ENCODE results near the gene ZNF804A. TPM values are rescaled to one million over a fixed set of nuclear protein-coding genes. Genes with fewer than 3 reads are reported as not detected.

The ZNF804A gene
- total and polyA plus RNA-seq, 2 of the 4 experiments (the other 2 are of a cell fraction): 2.2 to 2.7 TPM

DNA sequence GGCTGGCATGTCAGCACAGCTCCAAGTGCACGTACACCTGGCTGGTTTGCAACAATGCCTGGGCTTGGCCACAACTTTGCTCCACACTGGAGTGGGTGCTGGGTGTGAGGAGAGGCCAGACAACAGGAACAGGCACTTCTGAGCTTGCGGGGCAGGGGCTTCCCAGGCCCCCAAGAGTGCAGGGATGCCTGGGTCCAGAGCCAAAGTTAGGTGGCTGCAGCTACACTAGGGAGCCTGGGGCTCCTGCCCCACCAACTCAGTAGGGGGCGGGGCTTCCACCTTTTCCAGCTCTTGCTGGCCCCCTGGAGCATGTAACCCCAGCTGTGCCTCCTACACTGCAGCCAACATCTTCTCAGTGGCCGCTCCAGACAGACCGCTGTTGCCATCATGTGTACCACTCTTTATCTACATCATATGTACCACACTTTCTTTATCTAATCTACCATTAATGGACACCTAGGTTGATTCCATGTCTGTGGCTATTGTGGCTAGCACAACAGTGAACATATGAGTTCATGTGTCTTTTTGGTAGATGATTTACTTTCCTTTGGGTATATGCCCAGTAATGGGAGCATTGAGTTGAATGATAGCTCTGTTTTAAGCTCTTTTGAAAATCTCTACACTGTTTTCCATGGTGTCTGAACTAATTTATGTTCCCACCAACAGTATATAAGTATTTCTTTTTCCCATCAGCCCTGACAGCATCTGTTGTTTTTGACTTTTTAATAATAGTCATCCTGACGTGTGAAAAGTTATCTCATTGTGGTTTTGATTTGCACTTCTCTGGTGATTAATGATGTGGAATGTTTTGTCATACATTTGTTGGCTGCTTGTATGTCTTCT lies 87.9 kb downstream of the ZNF804A start:
- no peak for ATAC-seq (ENCODE audit: low read depth)
- Histone ChIP-seq H3K4me3 (ENCODE audit: insufficient read depth, low read depth, low read length) (no peak overlapping the region), H3K4me1 (ENCODE audit: control insufficient read depth, insufficient read depth, low read length) (no peaks in the 10 kb centered on the region), H4K91ac (ENCODE audit: insufficient read depth, low read depth, low read length) (no peak overlapping the region), H2BK120ac (ENCODE audit: low read depth, low read length) (no peak overlapping the region), H3K9me3 (ENCODE audit: control insufficient read depth, insufficient read depth, low read length) (no peaks in the 10 kb centered on the region; the same call in 1 of the 2 replicates), H3K9me1 (ENCODE audit: insufficient read depth, low read length) (no peaks in the 10 kb centered on the region; the same call in 1 of the 2 replicates), H3K56ac (ENCODE audit: extremely low read depth, insufficient read depth, low read length) (no peak overlapping the region), H3K23ac (ENCODE audit: low read depth, low read length) (no peak overlapping the region), H4K5ac (ENCODE audit: low read depth, low read length) (no peak overlapping the region), H3K9ac (ENCODE audit: low read depth, low read length) (no peak overlapping the region), H3K18ac (ENCODE audit: low read depth, low read length) (no peak overlapping the region), H3K27ac (ENCODE audit: insufficient read depth, low read length) (no peak overlapping the region), H3K79me1 (ENCODE audit: low read depth in 1 of 2, low read length in 2 of 2) (0 out of 4 replicates have a peak, but pooled peaks cover 0 to 3% of the 10 kb centered on the region in 2 experiments), H3K4me2 (ENCODE audit: low read depth, low read length) (no peak overlapping the region), H2AK5ac (ENCODE audit: low read depth, low read length) (no peak overlapping the region), H3K4ac (ENCODE audit: low read depth, low read length) (no peak overlapping the region), H2BK5ac (ENCODE audit: low read depth, low read length, poor library complexity, severe bottlenecking) (no peak overlapping the region), H2AFZ (replicated peaks; ENCODE audit: low read length, poor library complexity) (no peak overlapping the region), H2AK9ac (replicated peaks; ENCODE audit: low read depth, low read length, poor library complexity) (peak overlapping the region; percentile 6), H4K20me1 (ENCODE audit: insufficient read depth, low read length) (no peaks in the 10 kb centered on the region), H3K27me3 (ENCODE audit: control insufficient read depth, insufficient read depth, low read length) (no peaks in the 10 kb centered on the region), H2BK15ac (ENCODE audit: low read depth, low read length) (no peak overlapping the region), H3K14ac (replicated peaks; ENCODE audit: low read depth, low read length) (no peak overlapping the region), H2BK20ac (ENCODE audit: low read depth, low read length) (no peak overlapping the region), H3K36me3 (ENCODE audit: control insufficient read depth, insufficient read depth, low read length) (no peaks in the 10 kb centered on the region), H4K8ac (ENCODE audit: low read depth in 2 of 2, low read length in 2 of 2) (no peak overlapping the region)
- 90% methylated on average over 3 of the region's 6 CpGs; no CpG with 5 or more reads in 1 of the 2 experiments for WGBS, 2 experiments (ENCODE audit: extremely low coverage in 2 of 2, insufficient read length in 1 of 2)
- DNase-seq: no peak
- intact Hi-C loops (cut with micrococcal nuclease): no loop called here
- ChIA-PET CTCF (no interaction called here), POLR2A (ENCODE audit: unreplicated experiment) (no interaction called here)
- dilution Hi-C loops (cut with HindIII; ENCODE audit: low sequenced_read_pairs, unreplicated experiment): no loop called here
- BruUV-seq (replicated peaks): no TSS peak
- TF ChIP-seq, protein P1, sequence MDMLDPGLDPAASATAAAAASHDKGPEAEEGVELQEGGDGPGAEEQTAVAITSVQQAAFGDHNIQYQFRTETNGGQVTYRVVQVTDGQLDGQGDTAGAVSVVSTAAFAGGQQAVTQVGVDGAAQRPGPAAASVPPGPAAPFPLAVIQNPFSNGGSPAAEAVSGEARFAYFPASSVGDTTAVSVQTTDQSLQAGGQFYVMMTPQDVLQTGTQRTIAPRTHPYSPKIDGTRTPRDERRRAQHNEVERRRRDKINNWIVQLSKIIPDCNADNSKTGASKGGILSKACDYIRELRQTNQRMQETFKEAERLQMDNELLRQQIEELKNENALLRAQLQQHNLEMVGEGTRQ (IDR thresholded peaks at IDR 0.05; ENCODE audit: low read depth, low read length): no peak
- TF ChIP-seq CHD1 (IDR thresholded peaks at IDR 0.05; ENCODE audit: low read depth, low read length) (no peak), MAZ (IDR thresholded peaks at IDR 0.05; ENCODE audit: borderline replicate concordance, low read depth, low read length) (no peak), RAD21 (IDR thresholded peaks at IDR 0.05; ENCODE audit: low read length) (no peak), POLR2A (IDR thresholded peaks at IDR 0.05; ENCODE audit: low read depth, low read length) (no peak), BHLHE40 (IDR thresholded peaks at IDR 0.05; ENCODE audit: low read depth, low read length) (no peak), NFE2L2 (IDR thresholded peaks at IDR 0.05; ENCODE audit: low read depth, low read length) (no peak), SMC3 (IDR thresholded peaks at IDR 0.05; ENCODE audit: low read depth, low read length) (no peak), RCOR1 (IDR thresholded peaks at IDR 0.05; ENCODE audit: insufficient replicate concordance, low read length) (no peak), FOS (IDR thresholded peaks at IDR 0.05; ENCODE audit: low read depth, low read length) (no peak)
- TF ChIP-seq, protein P2, sequence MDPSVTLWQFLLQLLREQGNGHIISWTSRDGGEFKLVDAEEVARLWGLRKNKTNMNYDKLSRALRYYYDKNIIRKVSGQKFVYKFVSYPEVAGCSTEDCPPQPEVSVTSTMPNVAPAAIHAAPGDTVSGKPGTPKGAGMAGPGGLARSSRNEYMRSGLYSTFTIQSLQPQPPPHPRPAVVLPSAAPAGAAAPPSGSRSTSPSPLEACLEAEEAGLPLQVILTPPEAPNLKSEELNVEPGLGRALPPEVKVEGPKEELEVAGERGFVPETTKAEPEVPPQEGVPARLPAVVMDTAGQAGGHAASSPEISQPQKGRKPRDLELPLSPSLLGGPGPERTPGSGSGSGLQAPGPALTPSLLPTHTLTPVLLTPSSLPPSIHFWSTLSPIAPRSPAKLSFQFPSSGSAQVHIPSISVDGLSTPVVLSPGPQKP (IDR thresholded peaks at IDR 0.05; ENCODE audit: borderline replicate concordance, low read depth, low read length): no peak
- TF ChIP-seq, protein P3, sequence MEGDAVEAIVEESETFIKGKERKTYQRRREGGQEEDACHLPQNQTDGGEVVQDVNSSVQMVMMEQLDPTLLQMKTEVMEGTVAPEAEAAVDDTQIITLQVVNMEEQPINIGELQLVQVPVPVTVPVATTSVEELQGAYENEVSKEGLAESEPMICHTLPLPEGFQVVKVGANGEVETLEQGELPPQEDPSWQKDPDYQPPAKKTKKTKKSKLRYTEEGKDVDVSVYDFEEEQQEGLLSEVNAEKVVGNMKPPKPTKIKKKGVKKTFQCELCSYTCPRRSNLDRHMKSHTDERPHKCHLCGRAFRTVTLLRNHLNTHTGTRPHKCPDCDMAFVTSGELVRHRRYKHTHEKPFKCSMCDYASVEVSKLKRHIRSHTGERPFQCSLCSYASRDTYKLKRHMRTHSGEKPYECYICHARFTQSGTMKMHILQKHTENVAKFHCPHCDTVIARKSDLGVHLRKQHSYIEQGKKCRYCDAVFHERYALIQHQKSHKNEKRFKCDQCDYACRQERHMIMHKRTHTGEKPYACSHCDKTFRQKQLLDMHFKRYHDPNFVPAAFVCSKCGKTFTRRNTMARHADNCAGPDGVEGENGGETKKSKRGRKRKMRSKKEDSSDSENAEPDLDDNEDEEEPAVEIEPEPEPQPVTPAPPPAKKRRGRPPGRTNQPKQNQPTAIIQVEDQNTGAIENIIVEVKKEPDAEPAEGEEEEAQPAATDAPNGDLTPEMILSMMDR (conservative IDR thresholded peaks at IDR 0.05; ENCODE audit: low read depth, low read length): no peak
- in situ Hi-C loops (cut with MboI; ENCODE audit: low sequenced_read_pairs): no loop called here
